Measurements from ENCODE around the gene PDE3B.
"Not testable (repeated sequence)": the region's sequence is repeated elsewhere in the genome, so short reads cannot be mapped to it uniquely, and the experiment has no call there.

PDE3B gene

GRCh38 chr11:14643697-14644225 lies at the start of gene PDE3B:
PDE3B (plus strand) TSS chr11:14643804; CDS start chr11:14644076, 272 bp downstream.
- Mint-ChIP-seq H3K27me3 (peaks cover 1% of the 10 kb centered on the region), H3K36me3 (ENCODE audit: low read depth) (peaks cover 10% of the 10 kb centered on the region), H3K9me3 (no peaks in the 10 kb centered on the region), H3K4me1 (ENCODE audit: low read depth) (peaks cover 23% of the 10 kb centered on the region), H3K27ac (peak within 1 kb of the TSS; percentile 81), H3K4me3 (peak within 1 kb of the TSS; percentile 87)
- intact Hi-C loops (cut with micrococcal nuclease) = loop anchor here (2.0 to 5.0 kb wide), 3 partner anchors 107 to 264 kb away; partner anchors contain the start of gene PSMA1

- H3K9me3 Mint-ChIP-seq = peaks cover 28% of the 10 kb centered on the region
- H3K27ac Mint-ChIP-seq; H3K4me3 Mint-ChIP-seq; H3K27me3 Mint-ChIP-seq; H3K4me1 Mint-ChIP-seq (ENCODE audit: low read depth); intact Hi-C loops (cut with micrococcal nuclease); H3K36me3 Mint-ChIP-seq (ENCODE audit: low read depth): not testable (repeated sequence)
Observed at GRCh38 chr11:14595261-14595660, 48.3 kb upstream of the PDE3B start.

- Mint-ChIP-seq H3K27ac (no peak overlapping the region), H3K36me3 (ENCODE audit: low read depth) (no peaks in the 10 kb centered on the region), H3K4me3 (no peak overlapping the region), H3K4me1 (ENCODE audit: low read depth) (peaks cover 6% of the 10 kb centered on the region), H3K27me3 (no peaks in the 10 kb centered on the region), H3K9me3 (no peaks in the 10 kb centered on the region)
- intact Hi-C loops (cut with micrococcal nuclease) = no loop called here
Observed at GRCh38 chr11:14607713-14608112, 35.9 kb upstream of the PDE3B start.

- no peak overlapping the region for H3K4me3 Mint-ChIP-seq
- intact Hi-C loops (cut with micrococcal nuclease) = no loop called here
- H3K27me3 Mint-ChIP-seq = no peaks in the 10 kb centered on the region
- H3K27ac Mint-ChIP-seq = no peak overlapping the region
- no peaks in the 10 kb centered on the region for H3K9me3 Mint-ChIP-seq
- peaks cover 12% of the 10 kb centered on the region for H3K4me1 Mint-ChIP-seq (ENCODE audit: low read depth)
- no peaks in the 10 kb centered on the region for H3K36me3 Mint-ChIP-seq (ENCODE audit: low read depth)
Observed at GRCh38 chr11:14609902-14610301, 33.7 kb upstream of the PDE3B start.

GRCh38 chr11:14611939-14612338 lies 31.7 kb upstream of the PDE3B start:
- Mint-ChIP-seq H3K27ac (peak overlapping the region; percentile 53), H3K27me3 (no peaks in the 10 kb centered on the region), H3K4me3 (no peak overlapping the region), H3K4me1 (ENCODE audit: low read depth) (peaks cover 19% of the 10 kb centered on the region), H3K9me3 (no peaks in the 10 kb centered on the region), H3K36me3 (ENCODE audit: low read depth) (no peaks in the 10 kb centered on the region)
- intact Hi-C loops (cut with micrococcal nuclease) = no loop called here

- Mint-ChIP-seq H3K36me3 (ENCODE audit: low read depth) (no peaks in the 10 kb centered on the region), H3K4me1 (ENCODE audit: low read depth) (peaks cover 22% of the 10 kb centered on the region), H3K9me3 (no peaks in the 10 kb centered on the region), H3K27ac (no peak overlapping the region), H3K4me3 (no peak overlapping the region), H3K27me3 (no peaks in the 10 kb centered on the region)
- intact Hi-C loops (cut with micrococcal nuclease) = no loop called here
Observed at GRCh38 chr11:14612694-14613093, 30.9 kb upstream of the PDE3B start.

- Mint-ChIP-seq H3K27ac (no peak overlapping the region), H3K4me3 (no peak overlapping the region), H3K36me3 (ENCODE audit: low read depth) (no peaks in the 10 kb centered on the region), H3K4me1 (ENCODE audit: low read depth) (peaks cover 27% of the 10 kb centered on the region), H3K27me3 (no peaks in the 10 kb centered on the region), H3K9me3 (no peaks in the 10 kb centered on the region)
- intact Hi-C loops (cut with micrococcal nuclease) = no loop called here
Observed at GRCh38 chr11:14614091-14614622, 29.4 kb upstream of the PDE3B start.

- Mint-ChIP-seq H3K36me3 (ENCODE audit: low read depth) (no peaks in the 10 kb centered on the region), H3K27ac (no peak overlapping the region), H3K27me3 (no peaks in the 10 kb centered on the region), H3K9me3 (no peaks in the 10 kb centered on the region), H3K4me3 (no peak overlapping the region), H3K4me1 (ENCODE audit: low read depth) (peaks cover 22% of the 10 kb centered on the region)
- intact Hi-C loops (cut with micrococcal nuclease) = no loop called here
Observed at GRCh38 chr11:14617241-14618027, 26.2 kb upstream of the PDE3B start.

- intact Hi-C loops (cut with micrococcal nuclease) = no loop called here
- no peak overlapping the region for H3K4me3 Mint-ChIP-seq
- no peaks in the 10 kb centered on the region for H3K27me3 Mint-ChIP-seq
- no peak overlapping the region for H3K27ac Mint-ChIP-seq
- H3K9me3 Mint-ChIP-seq = no peaks in the 10 kb centered on the region
- H3K36me3 Mint-ChIP-seq (ENCODE audit: low read depth) = no peaks in the 10 kb centered on the region
- peaks cover 27% of the 10 kb centered on the region for H3K4me1 Mint-ChIP-seq (ENCODE audit: low read depth)
Observed at GRCh38 chr11:14618060-14618459, 25.5 kb upstream of the PDE3B start.

GRCh38 chr11:14619603-14620531 lies 23.7 kb upstream of the PDE3B start:
- Mint-ChIP-seq H3K27ac (no peak overlapping the region), H3K4me1 (ENCODE audit: low read depth) (peaks cover 34% of the 10 kb centered on the region), H3K36me3 (ENCODE audit: low read depth) (no peaks in the 10 kb centered on the region), H3K27me3 (no peaks in the 10 kb centered on the region), H3K4me3 (no peak overlapping the region), H3K9me3 (no peaks in the 10 kb centered on the region)
- intact Hi-C loops (cut with micrococcal nuclease) = no loop called here

- Mint-ChIP-seq H3K27me3 (no peaks in the 10 kb centered on the region), H3K4me1 (ENCODE audit: low read depth) (peaks cover 43% of the 10 kb centered on the region), H3K4me3 (no peak overlapping the region), H3K36me3 (ENCODE audit: low read depth) (no peaks in the 10 kb centered on the region), H3K9me3 (no peaks in the 10 kb centered on the region), H3K27ac (no peak overlapping the region)
- intact Hi-C loops (cut with micrococcal nuclease) = no loop called here
Observed at GRCh38 chr11:14622223-14622954, 21.2 kb upstream of the PDE3B start.

- Mint-ChIP-seq H3K4me1 (ENCODE audit: low read depth) (peaks cover 37% of the 10 kb centered on the region), H3K4me3 (no peak overlapping the region), H3K27ac (no peak overlapping the region), H3K9me3 (no peaks in the 10 kb centered on the region), H3K36me3 (ENCODE audit: low read depth) (no peaks in the 10 kb centered on the region), H3K27me3 (no peaks in the 10 kb centered on the region)
- intact Hi-C loops (cut with micrococcal nuclease) = no loop called here
Observed at GRCh38 chr11:14623036-14623435, 20.6 kb upstream of the PDE3B start.

- H3K36me3 Mint-ChIP-seq (ENCODE audit: low read depth) = no peaks in the 10 kb centered on the region
- H3K27me3 Mint-ChIP-seq = no peaks in the 10 kb centered on the region
- peaks cover 36% of the 10 kb centered on the region for H3K4me1 Mint-ChIP-seq (ENCODE audit: low read depth)
- H3K27ac Mint-ChIP-seq = peak overlapping the region; percentile 92
- no peaks in the 10 kb centered on the region for H3K9me3 Mint-ChIP-seq
- intact Hi-C loops (cut with micrococcal nuclease) = no loop called here
- H3K4me3 Mint-ChIP-seq = peak overlapping the region; percentile 62
Observed at GRCh38 chr11:14625586-14626205, 17.9 kb upstream of the PDE3B start.

Data from dendritic cell treated with granulocyte-macrophage colony-stimulating factor and Interleukin-4, amounts not matched to agents 40 ng/mL and 50 ng/mL, for 4 days (primary cell).